ENCODE measurements around the gene SPINT1.

Gene SPINT1, protein sequence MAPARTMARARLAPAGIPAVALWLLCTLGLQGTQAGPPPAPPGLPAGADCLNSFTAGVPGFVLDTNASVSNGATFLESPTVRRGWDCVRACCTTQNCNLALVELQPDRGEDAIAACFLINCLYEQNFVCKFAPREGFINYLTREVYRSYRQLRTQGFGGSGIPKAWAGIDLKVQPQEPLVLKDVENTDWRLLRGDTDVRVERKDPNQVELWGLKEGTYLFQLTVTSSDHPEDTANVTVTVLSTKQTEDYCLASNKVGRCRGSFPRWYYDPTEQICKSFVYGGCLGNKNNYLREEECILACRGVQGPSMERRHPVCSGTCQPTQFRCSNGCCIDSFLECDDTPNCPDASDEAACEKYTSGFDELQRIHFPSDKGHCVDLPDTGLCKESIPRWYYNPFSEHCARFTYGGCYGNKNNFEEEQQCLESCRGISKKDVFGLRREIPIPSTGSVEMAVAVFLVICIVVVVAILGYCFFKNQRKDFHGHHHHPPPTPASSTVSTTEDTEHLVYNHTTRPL

DNA sequence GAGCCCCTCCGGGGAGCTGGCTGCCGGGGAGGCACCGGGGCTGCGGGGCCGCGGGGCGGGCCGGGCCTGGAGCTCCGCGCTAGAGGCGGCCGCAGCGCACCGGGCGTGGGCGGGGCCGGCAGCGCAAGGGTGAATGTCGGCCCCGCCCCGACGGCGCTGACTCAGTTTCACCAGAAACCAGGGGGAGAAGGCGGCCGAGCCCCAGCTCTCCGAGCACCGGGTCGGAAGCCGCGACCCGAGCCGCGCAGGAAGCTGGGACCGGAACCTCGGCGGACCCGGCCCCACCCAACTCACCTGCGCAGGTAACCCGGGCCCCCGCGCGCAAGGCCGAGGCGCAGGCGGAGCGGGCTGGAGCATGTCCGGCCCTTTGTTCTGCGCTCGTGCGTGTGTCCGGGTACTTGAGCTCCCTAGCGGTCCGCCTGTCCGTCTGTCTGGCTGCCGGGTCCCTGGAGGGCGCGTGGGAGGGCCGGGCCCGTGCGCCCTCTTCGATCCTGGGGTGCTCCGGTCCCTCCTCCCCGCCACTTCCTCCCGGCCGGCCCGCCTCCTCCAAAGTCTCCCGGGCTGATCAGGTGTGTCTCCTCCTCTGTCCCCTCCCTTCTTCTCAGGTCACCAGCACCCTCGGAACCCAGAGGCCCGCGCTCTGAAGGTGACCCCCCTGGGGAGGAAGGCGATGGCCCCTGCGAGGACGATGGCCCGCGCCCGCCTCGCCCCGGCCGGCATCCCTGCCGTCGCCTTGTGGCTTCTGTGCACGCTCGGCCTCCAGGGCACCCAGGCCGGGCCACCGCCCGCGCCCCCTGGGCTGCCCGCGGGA, at the start of gene SPINT1:
SPINT1 (plus strand) TSS at position 164 of the 811 bp plus-strand sequence; CDS start at position 671, 507 bp downstream.
- FAIRE-seq (no peak), DNase-seq (ENCODE audit: insufficient read length, low spot score) (no peak)

DNA sequence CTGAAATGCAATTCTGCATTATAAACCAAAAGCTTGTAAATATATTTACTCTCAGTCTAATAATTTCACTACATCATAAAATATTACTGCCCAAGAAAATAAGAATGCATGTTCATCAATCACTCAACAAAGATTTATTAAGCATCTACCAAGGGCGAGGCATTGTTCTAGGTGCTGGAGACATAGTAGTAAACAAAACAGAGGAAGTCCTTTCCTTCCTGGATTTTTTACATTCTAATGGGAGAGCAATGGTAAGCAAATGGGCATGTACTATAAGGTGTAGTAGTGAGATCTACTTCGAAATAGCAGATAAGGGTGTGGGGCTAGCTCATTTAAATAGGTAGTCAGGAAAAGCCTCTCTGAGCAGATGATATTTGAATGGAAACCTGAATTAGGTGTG, 47.8 kb upstream of the SPINT1 start:
- FAIRE-seq (no peak), DNase-seq (ENCODE audit: insufficient read length, low spot score) (no peak)

DNA sequence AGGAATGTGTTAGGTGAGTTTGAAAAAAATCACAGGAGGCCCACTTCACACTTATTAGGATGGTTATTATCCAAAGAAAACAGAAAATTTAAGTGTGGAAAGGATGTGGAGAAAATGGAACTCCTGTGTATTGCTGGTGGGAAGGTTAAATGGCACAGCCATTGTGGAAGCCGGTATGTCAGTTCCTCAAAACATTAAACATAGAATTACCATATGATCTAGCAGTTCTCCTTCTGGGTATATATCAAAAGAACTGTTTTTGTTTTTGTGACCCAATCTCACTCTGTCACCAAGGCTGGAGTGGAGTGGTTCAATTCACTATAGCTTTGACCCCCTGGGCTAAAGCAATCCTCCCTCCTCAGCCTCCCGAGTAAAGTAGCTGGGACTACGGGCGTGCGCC, 47.3 kb upstream of the SPINT1 start:
- DNase-seq (ENCODE audit: insufficient read length, low spot score) (no peak), FAIRE-seq (no peak)

- FAIRE-seq (no peak), DNase-seq (ENCODE audit: insufficient read length, low spot score) (no peak)
Observed at GRCh38 chr15:40799523-40799922, 44.3 kb upstream of the SPINT1 start.

GRCh38 chr15:40803076-40803475, 40.8 kb upstream of the SPINT1 start:
- DNase-seq (ENCODE audit: insufficient read length, low spot score) (no peak), FAIRE-seq (no peak)

GRCh38 chr15:40803688-40804087, 40.2 kb upstream of the SPINT1 start:
- DNase-seq (ENCODE audit: insufficient read length, low spot score) = no peak
- FAIRE-seq = no peak

DNA sequence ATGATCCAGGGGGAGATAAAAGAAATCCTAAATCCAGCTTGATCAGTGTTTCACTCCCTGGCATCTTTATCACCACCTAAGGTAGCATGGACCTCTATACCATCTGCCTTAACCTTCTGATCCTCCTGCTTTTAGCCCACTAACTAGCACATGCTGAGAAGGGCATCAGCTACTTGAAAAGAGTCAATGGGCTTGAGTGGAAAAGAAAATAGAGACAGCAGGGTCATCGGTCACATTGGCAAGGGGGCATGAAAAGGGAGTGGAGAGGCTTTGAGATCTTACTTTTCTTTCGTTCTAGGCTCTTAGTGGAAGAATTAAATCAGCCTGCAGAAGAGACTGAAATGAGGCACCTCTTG, 37.2 kb upstream of the SPINT1 start:
- no peak for FAIRE-seq
- no peak for DNase-seq (ENCODE audit: insufficient read length, low spot score)

DNA sequence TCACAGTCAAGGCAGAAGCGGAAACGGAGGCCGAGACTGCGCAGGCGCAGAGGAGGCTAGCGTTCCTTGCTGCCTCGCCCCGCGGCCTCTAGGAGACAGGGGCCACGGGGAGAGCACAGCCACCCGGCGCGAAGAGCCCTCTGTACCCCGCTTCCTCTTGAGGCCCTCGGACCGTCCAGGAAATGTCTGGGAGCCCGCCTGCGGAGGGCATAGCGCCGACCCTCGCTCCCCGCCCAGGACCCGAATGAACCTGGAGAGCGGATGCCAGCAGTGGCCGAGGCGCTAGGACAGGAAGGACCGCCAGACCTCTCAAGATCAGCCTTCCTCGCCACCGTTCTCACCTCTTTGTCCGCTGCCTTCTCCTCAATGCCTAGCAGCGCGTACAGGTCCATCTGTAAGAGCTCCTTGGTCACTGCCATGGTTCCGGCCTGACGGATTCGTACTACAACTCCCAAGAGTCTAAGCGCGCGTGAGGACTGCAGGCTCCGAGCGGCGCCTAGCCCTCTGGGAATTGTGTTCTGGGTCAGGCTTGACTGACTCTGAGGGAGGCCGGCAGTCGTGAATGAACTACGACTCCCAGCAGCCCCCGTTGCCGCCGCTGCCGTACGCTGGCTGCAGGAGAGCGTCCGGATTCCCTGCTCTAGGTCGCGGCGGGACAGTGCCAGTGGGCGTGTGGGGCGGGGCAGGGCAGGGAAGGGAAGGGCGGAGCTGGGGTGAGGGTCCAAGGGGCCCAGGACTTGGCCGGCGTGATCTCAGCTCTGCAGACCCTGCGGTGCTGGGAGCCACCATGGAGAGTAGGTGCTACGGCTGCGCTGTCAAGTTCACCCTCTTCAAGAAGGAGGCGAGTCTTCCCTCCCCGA, 36.6 kb upstream of the SPINT1 start, which contains the start of the genes DNAJC17 and ZFYVE19:
DNAJC17 (minus strand) TSS at position 446 of the 860 bp plus-strand sequence; CDS start at position 419, 27 bp downstream.
ZFYVE19 (plus strand) TSS at position 62 of the 860 bp plus-strand sequence; CDS start at position 563, 501 bp downstream.
- FAIRE-seq (peak; percentile 65), DNase-seq (ENCODE audit: insufficient read length, low spot score) (peak; percentile 94)

DNA sequence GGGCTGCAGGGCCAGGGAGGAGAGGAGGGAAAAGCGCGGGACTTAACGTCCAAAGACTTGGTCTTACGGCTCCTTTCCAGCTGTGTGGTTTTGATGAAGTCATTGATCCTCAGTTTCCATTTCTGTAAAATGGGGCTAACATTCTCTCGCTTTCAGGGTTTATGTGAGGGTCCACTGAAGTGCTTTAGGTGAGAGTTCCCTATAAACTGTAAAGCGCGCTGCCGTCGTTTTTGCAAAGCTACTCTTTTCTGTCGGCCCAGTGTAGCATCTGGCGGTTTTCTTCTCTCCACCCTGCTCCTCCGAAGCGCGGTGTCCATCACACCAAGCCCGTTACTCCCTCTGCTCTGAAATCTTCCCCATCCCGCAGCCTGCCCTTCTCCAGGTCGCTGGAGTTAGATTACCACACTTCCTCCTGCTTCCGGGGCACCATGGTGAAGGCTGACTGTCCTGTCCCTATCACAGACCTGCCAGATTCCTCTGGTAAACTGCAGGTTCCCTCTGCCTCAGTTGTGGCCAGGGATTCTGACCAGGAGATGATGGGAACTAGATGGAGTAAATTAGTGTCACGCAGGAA, 35.9 kb upstream of the SPINT1 start:
- FAIRE-seq (no peak), DNase-seq (ENCODE audit: insufficient read length, low spot score) (no peak)

DNA sequence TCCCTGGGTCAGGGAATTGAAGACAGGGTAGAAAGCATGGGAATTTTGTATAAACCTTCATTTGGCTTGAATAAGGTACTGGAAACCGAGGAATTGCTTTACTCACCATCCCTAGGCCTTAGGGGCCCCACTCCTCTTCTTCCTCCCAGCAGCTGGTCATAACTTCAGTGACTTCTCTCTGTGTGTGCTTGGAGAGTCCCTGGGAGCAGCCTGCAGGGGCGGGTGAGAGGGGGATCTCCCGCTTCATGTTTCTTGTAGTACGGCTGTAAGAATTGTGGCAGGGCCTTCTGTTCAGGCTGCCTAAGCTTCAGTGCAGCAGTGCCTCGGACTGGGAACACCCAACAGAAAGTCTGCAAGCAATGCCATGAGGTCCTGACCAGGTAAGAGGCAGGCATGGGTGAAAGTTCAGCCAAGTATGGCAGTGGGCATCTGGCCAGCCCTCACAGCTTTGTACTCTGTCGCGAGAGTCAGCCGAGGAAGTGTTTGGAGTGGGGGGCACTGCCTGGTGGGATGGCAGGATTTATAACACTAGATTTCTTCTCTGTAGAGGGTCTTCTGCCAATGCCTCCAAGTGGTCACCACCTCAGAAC, 34.9 kb upstream of the SPINT1 start:
- no peak for DNase-seq (ENCODE audit: insufficient read length, low spot score)
- no peak for FAIRE-seq

DNA sequence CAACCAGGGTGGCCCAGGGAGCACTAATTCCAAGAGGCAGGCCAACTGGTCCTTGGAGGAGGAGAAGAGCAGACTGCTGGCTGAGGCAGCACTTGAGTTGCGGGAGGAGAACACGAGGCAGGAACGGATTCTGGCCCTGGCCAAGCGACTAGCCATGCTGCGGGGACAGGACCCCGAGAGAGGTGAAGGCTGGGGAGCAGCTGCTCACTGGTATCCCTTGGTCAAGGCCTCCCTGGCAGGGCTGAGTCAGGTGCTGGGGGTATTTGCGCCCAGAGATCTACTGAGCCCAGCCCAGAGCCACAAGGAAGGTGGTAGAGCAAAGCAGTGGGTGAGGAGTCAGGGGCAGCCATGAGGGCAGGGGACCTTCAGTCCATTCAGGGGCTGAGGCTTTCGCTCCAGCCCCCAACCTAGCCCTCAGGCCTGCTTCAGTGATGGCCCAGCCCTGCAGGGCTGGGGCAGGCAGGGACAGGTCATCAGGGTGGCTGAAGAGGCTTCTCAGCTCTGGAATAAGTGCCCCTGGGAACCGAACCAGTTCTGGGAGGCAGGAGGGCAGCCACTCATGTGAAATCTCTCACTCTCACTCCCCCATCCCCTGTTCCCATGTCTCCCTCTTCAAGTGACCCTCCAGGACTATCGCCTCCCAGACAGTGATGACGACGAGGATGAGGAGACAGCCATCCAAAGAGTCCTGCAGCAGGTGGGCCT, 31.0 kb upstream of the SPINT1 start:
- FAIRE-seq (no peak), DNase-seq (ENCODE audit: insufficient read length, low spot score) (no peak)

DNA sequence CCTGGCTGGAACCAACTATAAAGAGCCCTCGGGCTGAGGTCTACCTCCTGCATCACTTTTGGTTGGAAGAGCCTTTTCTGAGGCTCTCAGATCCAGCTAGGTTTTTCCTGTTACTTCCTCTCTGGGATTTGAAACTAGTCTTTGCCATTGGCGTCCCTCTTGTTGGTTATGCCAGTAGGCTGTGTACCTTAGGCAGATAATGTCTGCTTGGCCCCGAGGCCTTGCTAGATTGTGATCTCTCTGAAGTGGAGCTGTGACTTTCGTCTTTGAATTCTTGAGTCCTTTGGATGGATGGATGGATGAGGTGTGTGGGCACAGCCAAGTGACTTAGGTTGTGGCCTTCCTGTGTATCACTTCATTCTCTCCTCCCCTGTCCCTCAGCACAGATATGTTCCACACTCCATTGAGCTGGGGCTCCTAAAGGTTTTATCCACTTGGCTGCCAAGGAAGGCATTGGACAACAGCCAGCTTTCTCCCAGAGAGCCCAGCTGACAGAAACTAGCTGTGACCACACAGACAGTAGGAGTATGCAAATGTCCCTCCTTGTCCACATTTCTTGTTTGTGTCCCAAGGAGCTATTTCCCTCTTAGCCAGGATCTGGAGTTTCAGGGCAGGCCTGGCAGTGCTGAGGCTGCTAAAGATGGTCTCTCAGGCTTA, 28.7 kb upstream of the SPINT1 start:
- no peak for FAIRE-seq
- no peak for DNase-seq (ENCODE audit: insufficient read length, low spot score)

DNA sequence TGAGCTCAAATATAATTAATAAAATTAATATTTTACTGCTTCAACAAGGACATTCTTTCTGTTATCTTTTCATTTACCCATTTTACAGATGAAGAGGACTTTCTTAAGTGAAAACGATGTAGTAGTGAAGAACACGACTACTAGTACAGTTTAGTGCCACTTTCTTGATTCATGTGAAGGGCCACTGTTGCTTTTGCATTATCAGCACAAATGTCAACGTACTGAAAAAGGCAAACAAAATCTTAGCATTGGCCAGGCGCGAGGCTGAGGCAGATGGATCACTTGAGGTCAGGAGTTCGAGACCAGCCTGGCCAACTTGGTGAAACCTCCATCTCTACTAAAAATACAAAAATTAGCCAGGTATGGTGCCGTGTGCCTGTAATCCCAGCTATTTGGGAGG, 24.8 kb upstream of the SPINT1 start:
- no peak for FAIRE-seq
- no peak for DNase-seq (ENCODE audit: insufficient read length, low spot score)

DNA sequence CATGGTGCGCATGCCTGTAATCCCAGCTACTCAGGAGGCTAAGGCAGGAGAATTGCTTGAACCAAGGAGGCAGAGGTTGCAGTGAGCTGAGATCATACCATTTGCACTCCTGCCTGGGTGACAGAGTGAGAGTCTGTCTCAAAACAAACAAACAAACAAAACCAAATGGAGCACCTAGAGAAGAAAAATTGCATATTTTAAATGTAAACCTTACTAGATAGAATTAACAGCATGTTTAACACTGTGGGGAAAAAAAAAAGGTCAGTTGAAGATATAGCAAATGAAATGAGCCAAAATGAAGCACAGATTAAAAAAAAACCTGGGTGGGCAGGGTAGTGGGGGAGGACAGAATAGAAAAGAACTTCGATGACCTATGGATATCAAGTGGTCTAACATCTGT, 22.7 kb upstream of the SPINT1 start:
- no peak for FAIRE-seq
- DNase-seq (ENCODE audit: insufficient read length, low spot score) = no peak

DNA sequence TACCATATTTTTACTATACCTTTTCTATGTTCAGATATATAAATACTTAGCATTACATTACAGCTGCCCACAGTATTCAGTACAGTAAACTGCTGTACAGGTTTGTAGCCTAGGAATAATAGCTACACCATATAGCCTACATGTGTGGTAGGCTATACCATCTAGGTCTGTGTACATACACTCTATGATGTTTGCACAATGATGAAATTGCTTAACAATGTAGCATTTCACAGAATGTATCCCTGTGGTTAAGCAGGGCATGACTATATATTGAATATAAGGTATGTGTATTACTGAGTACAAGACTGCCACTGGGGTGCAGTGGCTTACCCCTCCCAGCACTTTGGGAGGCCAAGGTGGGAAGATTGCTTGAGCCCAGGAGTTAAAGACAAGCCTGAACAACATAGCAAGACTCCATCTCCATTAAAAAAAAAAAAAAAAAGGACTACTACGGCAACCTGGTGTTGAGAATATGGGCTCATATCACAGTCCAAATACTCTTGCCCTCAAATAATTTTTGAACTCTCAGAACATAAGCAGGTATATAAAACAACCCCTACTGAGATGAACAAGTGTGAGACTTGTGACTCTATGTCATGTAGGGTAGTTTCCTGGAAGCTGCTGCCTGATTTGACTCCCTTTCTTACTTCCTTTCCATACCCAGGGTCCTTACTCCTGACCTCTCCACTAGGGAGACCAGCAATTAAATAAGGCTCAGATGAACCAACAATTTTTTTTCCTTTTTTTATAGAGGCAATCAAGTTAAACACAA, 20.1 kb upstream of the SPINT1 start:
- FAIRE-seq = peak; percentile 4
- no peak for DNase-seq (ENCODE audit: insufficient read length, low spot score)

GRCh38 chr15:40825661-40826422, 18.0 kb upstream of the SPINT1 start:
- FAIRE-seq = no peak

GRCh38 chr15:40826423-40827075, 17.3 kb upstream of the SPINT1 start:
- DNase-seq (ENCODE audit: insufficient read length, low spot score) (no peak), FAIRE-seq (no peak)

More at GRCh38 chr15:40825661-40826422, 18.0 kb upstream of the SPINT1 start:
- no peak for DNase-seq (ENCODE audit: insufficient read length, low spot score)
